Measurements from ENCODE around the gene PC. TPM values are rescaled to one million over a fixed set of nuclear protein-coding genes. Genes with fewer than 3 reads are reported as not detected.

The PC gene
- total and polyA plus RNA-seq, 9 donors, result 4.2 to 27.5 (median 14.7) TPM

- Histone ChIP-seq H3K4me1 (ENCODE audit: insufficient read depth) (peaks cover 3% of the 10 kb centered on the region), H3K9me3 (no peaks in the 10 kb centered on the region), H3K36me3 (no peaks in the 10 kb centered on the region), H3K27me3 (no peaks in the 10 kb centered on the region), H3K27ac (no peak overlapping the region), H3K4me3 (no peak overlapping the region)
- WGBS, 3 donors, result 82 to 85% (median 83%) methylated on average over 4 of the region's 4 CpGs
- peak in 1 of 5 donors; percentile 32 for DNase-seq
- TF ChIP-seq POLR2A (IDR thresholded peaks at IDR 0.05), result no peak
- no peak for TF ChIP-seq CTCF (IDR thresholded peaks at IDR 0.05)
- TF ChIP-seq EP300 (IDR thresholded peaks at IDR 0.05), result no peak
- intact Hi-C loops (cut with DNase I), result no loop called here
These were observed 107.0 kb downstream of the PC start for GRCh38 chr11:66851239-66851596.

- 88 to 91% (median 90%) methylated on average over 23 of the region's 23 CpGs for WGBS, 3 donors
- Histone ChIP-seq H3K27me3 (no peaks in the 10 kb centered on the region), H3K9me3 (no peaks in the 10 kb centered on the region), H3K4me3 (no peak overlapping the region), H3K4me1 (ENCODE audit: insufficient read depth) (peaks cover under 1% of the 10 kb centered on the region), H3K36me3 (no peaks in the 10 kb centered on the region), H3K27ac (no peak overlapping the region)
- TF ChIP-seq CTCF (IDR thresholded peaks at IDR 0.05) (no peak), POLR2A (IDR thresholded peaks at IDR 0.05) (no peak), EP300 (IDR thresholded peaks at IDR 0.05) (no peak)
- peak in 3 of 5 donors; percentile 15 to 35 (median 26) for DNase-seq
- intact Hi-C loops (cut with DNase I), result no loop called here
These were observed 107.5 kb downstream of the PC start for GRCh38 chr11:66850588-66851238.

GRCh38 chr11:66850235-66850587 is 108.0 kb downstream of the PC start:
- Histone ChIP-seq H3K27ac (no peak overlapping the region), H3K27me3 (no peaks in the 10 kb centered on the region), H3K4me3 (no peak overlapping the region), H3K9me3 (no peaks in the 10 kb centered on the region), H3K4me1 (ENCODE audit: insufficient read depth) (no peaks in the 10 kb centered on the region), H3K36me3 (no peaks in the 10 kb centered on the region)
- intact Hi-C loops (cut with DNase I), result no loop called here
- 89 to 93% (median 92%) methylated on average over 10 of the region's 10 CpGs for WGBS, 3 donors
- peak in 1 of 5 donors; percentile 29 for DNase-seq
- TF ChIP-seq EP300 (IDR thresholded peaks at IDR 0.05) (no peak), CTCF (IDR thresholded peaks at IDR 0.05) (no peak), POLR2A (IDR thresholded peaks at IDR 0.05) (no peak)

- Histone ChIP-seq H3K27ac (no peak overlapping the region), H3K9me3 (no peaks in the 10 kb centered on the region), H3K27me3 (no peaks in the 10 kb centered on the region), H3K36me3 (no peaks in the 10 kb centered on the region), H3K4me1 (ENCODE audit: insufficient read depth) (no peaks in the 10 kb centered on the region), H3K4me3 (no peak overlapping the region)
- 83 to 87% (median 86%) methylated on average over 16 to 22 of the region's 22 CpGs for WGBS, 3 donors
- no peak for TF ChIP-seq EP300 (IDR thresholded peaks at IDR 0.05)
- TF ChIP-seq CTCF (IDR thresholded peaks at IDR 0.05), result no peak
- no peak for TF ChIP-seq POLR2A (IDR thresholded peaks at IDR 0.05)
- DNase-seq, result peak in 3 of 5 donors; percentile 17 to 28 (median 24)
- intact Hi-C loops (cut with DNase I), result loop anchor here in 1 of 4 donors (5.0 kb wide), 1 partner anchor 612 kb away; no protein-coding TSS in a partner anchor
These were observed 108.5 kb downstream of the PC start for GRCh38 chr11:66849501-66850234.

Measured in ovary (tissue), 9 donors.